Activated CD4-positive, alpha-beta T cell treated with anti-CD3 and anti-CD28 coated beads, Interleukin-10, Interleukin-2, amounts not matched to agents 100 ng/mL and 50 ng/mL, durations not matched to agents 16 hours and 8 hours (primary cell): ENCODE results near the gene SHISA5.
"Not testable (repeated sequence)": the region's sequence is repeated elsewhere in the genome, so short reads cannot be mapped to it uniquely, and the experiment has no call there.

ENCODE experiments used
- DNase-seq: peaks from one replicate; pipeline ENCODE4 v3.0.0-alpha.2; 2020

SHISA5 gene

GRCh38 chr3:48518638-48519276 is 14.8 kb upstream of the SHISA5 start:
- DNase-seq = no peak

- no peak for DNase-seq
Observed at GRCh38 chr3:48518069-48518468, 14.1 kb upstream of the SHISA5 start.

DNA sequence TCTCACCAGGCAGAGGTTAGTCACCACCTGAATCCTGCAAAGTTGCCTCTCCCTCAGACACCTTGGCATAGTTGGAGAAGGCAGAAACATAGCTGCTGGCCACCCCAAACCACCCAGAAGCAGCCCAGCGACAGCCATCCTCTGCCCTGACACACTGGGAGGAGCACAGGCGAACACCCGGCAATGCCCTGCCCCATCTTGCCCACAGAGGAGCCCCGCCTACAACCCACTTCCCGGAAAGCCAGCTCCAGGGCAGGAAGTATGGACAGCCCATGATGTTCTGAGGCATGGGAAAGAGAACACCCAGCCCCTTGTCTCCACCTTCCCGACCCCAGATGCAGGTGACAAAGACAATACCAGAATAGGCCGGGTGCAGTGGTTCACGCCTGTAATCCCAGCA is 12.6 kb upstream of the SHISA5 start:
- peak; percentile 53 for DNase-seq

GRCh38 chr3:48514431-48515227 is 10.7 kb upstream of the SHISA5 start:
- peak; percentile 68 for DNase-seq

- DNase-seq = no peak
Observed at GRCh38 chr3:48511551-48511950, 7.6 kb upstream of the SHISA5 start.

- peak; percentile 83 for DNase-seq
Observed at GRCh38 chr3:48507256-48508061, 3.5 kb upstream of the SHISA5 start.

DNA sequence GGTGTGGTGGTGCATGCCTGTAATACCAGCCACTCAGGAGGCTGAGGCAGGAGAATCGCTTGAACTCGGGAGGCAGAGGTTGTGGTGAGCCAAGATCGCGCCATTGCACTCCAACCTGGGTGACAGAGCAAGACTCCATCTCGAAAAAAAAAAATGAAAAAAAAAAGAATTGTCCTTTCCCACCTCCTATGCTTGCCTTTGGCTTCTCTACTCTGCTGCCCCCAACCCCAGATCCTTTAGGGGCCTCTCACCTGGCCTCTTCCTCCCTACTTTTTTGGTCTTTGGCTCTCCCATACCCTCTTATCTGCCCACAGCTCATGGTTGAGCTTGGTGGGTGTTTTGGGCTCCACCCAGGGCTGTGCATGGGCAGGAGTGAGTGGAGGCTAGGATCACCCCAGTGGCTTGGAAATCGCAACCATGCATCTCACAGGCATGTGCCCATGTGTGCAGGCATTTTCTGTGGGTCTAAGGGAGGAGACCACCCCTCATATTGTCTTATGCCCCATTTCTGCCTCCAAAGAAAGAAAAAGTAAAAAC is 2.1 kb upstream of the SHISA5 start:
- no peak for DNase-seq

- DNase-seq = no peak
Observed at GRCh38 chr3:48505146-48505545, 1.2 kb upstream of the SHISA5 start.

GRCh38 chr3:48503401-48504050 is 448 bp downstream of the SHISA5 start:
- no peak for DNase-seq

DNA sequence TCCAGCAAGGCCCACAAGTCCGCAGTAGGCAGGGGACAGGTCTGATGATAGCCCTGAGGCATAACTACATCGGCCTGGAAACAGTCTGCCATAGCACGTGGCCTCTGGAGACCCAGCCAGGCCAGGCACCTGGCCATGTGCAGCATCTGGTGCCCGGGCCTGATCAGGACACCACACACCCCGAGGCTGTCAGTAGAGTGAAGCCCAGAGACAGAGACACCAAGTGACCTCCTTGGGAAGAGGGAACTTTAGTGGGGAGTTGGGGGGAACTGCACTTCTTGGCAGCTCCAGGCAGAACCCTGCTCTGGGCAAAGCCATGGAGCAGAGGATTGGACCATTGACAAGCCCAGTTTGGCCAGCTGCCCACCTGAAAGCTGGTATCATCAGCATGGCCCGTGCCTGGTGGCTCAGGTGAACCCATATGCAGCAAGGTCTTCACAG is 1.2 kb downstream of the SHISA5 start:
- no peak for DNase-seq

DNA sequence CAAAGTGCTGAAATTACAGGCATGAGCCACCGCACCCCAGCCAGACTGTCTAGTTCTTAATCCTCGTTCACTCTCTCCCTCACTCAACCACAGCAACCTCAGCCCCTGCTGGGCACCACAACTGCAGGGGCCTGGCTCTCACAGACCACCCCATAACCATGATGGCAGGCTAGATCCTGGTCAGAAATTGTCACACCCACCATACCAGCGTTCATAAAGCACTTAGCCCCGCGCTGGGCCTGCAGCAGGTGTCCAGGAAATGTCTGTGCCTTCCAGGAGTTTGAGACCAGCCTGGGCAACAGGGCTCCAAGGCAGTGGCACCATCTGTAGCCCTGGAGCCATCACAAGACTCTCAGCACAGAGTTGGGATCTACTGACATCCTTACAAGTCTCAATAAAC is 1.9 kb downstream of the SHISA5 start:
- no peak for DNase-seq

DNA sequence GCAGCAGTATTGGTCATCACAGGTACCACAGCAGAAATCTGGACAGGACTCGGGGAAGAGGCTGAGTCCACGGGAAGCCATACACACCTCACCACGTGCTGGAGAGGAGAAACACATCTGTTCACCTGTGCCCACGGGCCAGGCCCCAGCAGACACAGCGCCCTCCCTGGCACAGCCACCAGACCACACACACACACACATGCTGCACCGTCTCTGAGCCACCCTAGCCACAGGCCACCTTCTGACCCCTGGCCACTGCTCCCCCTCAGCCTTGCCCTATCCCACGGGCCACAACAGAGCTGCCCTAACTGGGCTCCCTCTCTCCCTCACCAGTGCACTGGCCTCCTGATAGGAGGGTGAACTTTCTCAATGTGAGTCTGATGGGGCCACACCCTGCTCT is 2.8 kb downstream of the SHISA5 start:
- DNase-seq = no peak

DNA sequence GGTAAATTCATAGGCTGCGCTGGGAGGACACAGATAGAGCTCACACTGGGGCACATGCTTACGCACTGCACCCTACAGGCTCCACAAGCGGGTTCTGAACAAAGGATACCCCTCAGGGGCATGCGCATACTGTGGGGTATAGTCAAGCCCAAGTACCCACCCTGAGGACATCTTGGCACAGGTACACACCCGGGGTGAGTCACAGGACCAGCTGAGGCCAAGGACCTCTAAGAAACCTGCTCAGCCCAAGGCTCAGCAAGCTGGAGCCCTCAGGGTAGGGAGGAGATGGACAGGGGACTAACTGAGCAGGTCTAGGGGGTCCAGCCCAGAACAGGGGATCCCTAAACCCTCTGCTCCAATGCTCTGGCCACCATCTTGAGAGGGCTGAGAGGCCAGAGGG is 3.3 kb downstream of the SHISA5 start:
- no peak for DNase-seq

DNA sequence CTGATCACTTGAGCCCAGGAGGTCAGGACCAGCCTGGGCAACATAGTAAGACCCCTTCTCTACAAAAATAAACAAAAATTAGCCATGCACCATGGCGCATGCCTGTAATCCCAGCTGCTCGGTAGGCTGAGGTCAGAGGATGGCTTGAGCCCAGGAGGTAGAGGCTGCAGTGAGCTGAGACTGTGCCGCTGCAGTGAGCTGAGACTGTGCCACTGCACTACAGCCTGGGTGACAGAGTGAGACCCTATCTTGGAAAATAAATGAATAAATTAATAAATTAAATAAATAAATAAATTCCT is 10.8 kb downstream of the SHISA5 start:
- DNase-seq = no peak

GRCh38 chr3:48492461-48493202 is 11.3 kb downstream of the SHISA5 start:
- no peak for DNase-seq

GRCh38 chr3:48486952-48487351 is 17.0 kb downstream of the SHISA5 start:
- no peak for DNase-seq

GRCh38 chr3:48482822-48483221 is 21.2 kb downstream of the SHISA5 start:
- DNase-seq = not testable (repeated sequence)

- DNase-seq = not testable (repeated sequence)
Observed at GRCh38 chr3:48480891-48481290, 23.1 kb downstream of the SHISA5 start.

DNA sequence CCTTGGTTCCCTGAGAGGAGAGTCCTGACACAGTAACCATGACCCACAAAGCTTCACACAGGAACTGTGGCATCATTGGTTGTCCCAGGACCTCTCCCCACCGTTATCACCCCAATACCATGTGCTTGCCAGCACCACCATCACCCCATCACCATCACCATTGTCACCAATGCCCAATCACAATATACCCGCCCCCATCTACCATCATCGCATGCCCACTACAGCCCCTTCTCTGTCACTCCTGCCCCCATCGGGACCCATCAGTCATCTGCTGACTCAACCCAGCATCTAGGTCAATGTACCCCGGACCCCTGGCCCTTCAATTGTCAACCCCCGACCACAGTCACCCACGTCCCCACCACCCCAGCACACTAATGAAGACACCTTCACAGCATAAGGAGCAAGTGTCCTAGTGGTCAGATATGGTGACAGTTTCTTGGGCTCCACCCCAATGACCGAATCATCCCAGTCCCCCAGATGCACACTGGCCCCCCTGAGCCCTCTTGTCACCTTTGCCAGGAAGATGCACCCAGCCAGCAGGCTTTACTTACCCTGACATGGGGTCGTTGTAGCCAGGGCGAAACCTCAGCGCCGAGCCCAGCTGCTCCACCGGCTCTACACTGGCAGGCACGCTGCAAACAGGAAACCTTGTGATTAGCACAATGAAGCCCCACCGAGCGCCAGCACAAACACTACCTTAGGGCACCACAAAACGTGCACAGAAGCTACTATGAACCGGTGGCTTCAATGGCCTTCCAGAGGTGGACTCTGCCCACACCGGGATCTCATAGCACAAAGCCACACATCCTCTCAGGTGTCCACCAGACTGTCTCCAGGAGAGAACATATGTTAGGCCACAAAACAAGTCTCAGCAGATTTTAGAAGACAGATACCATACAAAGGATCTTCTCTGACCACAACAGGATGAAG is 25.1 kb downstream of the SHISA5 start:
- DNase-seq = peak; percentile 76

- DNase-seq = no peak
Observed at GRCh38 chr3:48477959-48478520, 25.9 kb downstream of the SHISA5 start.
